Cardiac muscle cell (in vitro differentiated cells and primary cell): ENCODE data around the gene LMAN1L. TPM values are rescaled to one million over a fixed set of nuclear protein-coding genes. Genes with fewer than 3 reads are reported as not detected.

Experiments used
- DNase-seq, 2 donors: peaks; one replicate each; pipeline versions ENCODE4 v3.0.0 to v3.0.0-alpha.2; 2010 to 2017; ENCODE audit warnings: low read depth in 1 of 2, low spot score in 1 of 2
- H3K27ac ChIP-seq: fragments of 200-600 bp; sonication (generic); 2 replicates; pipeline ENCODE4 v1.5.1; 2016
- H3K27me3 ChIP-seq: fragments of 200-600 bp; sonication (generic); 2 replicates; pipeline ENCODE4 v1.6.0; 2016; ENCODE audit warnings: control low read depth
- H3K36me3 ChIP-seq: fragments of 200-600 bp; sonication (generic); 2 replicates; pipeline ENCODE4 v1.5.1; 2016; ENCODE audit warnings: control low read depth
- H3K4me1 ChIP-seq: fragments of 200-600 bp; sonication (generic); 2 replicates; pipeline ENCODE4 v1.8.1; 2017; ENCODE audit warnings: low read depth, mild to moderate bottlenecking, mixed run types
- H3K4me3 ChIP-seq: fragments of 200-600 bp; sonication (generic); 2 replicates; pipeline ENCODE4 v1.5.1; 2016; ENCODE audit warnings: mild to moderate bottlenecking
- H3K9me3 ChIP-seq: fragments of 200-600 bp; sonication (generic); 2 replicates; pipeline ENCODE4 v1.5.1; 2017; ENCODE audit warnings: low read depth, mild to moderate bottlenecking, control low read depth
- polyA plus RNA-seq: library from polyadenylated mRNA; unstranded; fragments of >200 nt; fragmentation: Nextera tagmentation; extraction: Ambion mirVana; gene quantifications from 2 replicates; pipeline ENCODE4 v1.2.1, GENCODE V29; 2016
- total RNA-seq: library from RNA; depleted of rRNA; stranded (reverse); fragments of >200 nt; gene quantifications from 2 replicates; pipeline ENCODE4 v1.2.3, GENCODE V29; 2016
- TF ChIP-seq, protein P1 (sequence below): IDR thresholded peaks from 2 replicates; pipeline ENCODE4 v1.5.1; 2012; ENCODE audit warnings: low read depth, mild to moderate bottlenecking, low read length

LMAN1L gene
- total and polyA plus RNA-seq, 2 experiments from 2014 or later = not detected

DNA sequence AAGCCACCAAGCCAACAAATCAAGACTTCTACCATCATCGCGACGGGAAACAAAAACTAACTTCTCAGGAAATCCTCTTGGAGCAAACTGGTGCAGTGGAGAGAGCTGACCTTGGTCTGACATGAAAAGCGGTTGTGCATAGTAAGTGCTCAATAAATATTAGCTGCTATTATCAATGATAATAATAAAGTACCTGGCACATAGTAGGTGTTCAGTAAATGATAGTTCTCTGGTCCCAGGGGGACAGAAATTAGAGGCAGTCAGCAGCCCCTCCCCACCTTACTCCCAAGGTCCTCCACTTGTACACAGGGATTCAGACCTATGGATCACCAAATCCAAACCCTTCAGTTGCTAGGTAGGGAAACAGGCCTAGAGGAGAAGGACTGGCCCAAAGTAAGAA lies 36.7 kb upstream of the LMAN1L start:
- Histone ChIP-seq H3K9me3 (no peaks in the 10 kb centered on the region), H3K27me3 (no peaks in the 10 kb centered on the region), H3K36me3 (no peaks in the 10 kb centered on the region), H3K4me1 (peaks cover 29% of the 10 kb centered on the region), H3K27ac (peak overlapping the region; percentile 81), H3K4me3 (no peak overlapping the region)
- TF ChIP-seq, protein P1, sequence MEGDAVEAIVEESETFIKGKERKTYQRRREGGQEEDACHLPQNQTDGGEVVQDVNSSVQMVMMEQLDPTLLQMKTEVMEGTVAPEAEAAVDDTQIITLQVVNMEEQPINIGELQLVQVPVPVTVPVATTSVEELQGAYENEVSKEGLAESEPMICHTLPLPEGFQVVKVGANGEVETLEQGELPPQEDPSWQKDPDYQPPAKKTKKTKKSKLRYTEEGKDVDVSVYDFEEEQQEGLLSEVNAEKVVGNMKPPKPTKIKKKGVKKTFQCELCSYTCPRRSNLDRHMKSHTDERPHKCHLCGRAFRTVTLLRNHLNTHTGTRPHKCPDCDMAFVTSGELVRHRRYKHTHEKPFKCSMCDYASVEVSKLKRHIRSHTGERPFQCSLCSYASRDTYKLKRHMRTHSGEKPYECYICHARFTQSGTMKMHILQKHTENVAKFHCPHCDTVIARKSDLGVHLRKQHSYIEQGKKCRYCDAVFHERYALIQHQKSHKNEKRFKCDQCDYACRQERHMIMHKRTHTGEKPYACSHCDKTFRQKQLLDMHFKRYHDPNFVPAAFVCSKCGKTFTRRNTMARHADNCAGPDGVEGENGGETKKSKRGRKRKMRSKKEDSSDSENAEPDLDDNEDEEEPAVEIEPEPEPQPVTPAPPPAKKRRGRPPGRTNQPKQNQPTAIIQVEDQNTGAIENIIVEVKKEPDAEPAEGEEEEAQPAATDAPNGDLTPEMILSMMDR = no peak
- no peak for DNase-seq

DNA sequence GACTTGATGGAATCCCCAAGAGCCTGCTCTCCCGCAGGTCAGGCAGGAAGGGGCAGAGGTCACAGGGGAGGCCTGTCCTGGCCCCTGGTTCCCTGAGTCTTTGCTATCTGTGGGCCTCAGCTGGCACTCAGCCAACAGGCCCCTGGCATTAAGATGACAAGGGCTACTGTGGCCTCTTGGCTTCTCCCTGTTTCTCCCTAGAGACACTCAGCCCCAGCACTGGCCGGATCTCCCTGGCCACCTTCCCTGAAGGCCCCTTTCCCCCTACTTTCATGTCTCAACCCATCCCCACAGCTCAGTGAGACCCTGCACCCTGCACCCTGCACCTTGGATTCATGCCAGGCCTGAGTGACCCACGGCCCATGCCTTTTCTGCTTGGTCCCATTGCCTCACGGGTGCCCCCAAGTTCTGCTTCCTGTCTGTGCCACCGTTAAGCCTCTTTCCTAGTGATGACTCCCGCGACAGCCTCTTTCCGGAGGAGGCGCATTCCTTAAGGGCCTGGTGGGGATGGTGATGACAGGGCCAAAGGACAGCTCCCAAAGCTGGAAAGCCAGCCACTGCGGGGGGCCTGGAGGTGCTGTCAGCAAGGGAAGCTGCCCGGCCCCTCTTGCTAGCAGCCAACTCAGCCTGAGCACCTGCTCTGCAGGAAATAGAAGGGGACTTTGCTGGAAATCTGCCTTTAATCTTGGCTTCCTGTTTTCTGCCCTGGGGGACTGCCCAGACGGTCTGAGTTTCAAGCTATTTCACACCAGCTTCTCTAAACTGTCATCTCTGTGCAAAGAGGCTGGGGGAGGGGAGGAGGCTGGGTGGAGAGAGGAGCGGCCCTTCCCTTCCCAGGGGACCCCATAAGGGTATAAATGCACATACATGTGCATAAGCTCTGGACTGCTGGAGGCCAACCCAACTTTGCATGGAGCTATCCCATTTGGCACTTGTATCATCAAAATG lies 35.5 kb upstream of the LMAN1L start:
- H3K4me3 ChIP-seq = no peak overlapping the region
- H3K27me3 ChIP-seq = no peaks in the 10 kb centered on the region
- TF ChIP-seq, protein P1 = no peak
- H3K27ac ChIP-seq = peak overlapping the region; percentile 81
- no peaks in the 10 kb centered on the region for H3K9me3 ChIP-seq
- peak; percentile 36 to 86 for DNase-seq
- H3K4me1 ChIP-seq = peaks cover 37% of the 10 kb centered on the region
- H3K36me3 ChIP-seq = no peaks in the 10 kb centered on the region

DNA sequence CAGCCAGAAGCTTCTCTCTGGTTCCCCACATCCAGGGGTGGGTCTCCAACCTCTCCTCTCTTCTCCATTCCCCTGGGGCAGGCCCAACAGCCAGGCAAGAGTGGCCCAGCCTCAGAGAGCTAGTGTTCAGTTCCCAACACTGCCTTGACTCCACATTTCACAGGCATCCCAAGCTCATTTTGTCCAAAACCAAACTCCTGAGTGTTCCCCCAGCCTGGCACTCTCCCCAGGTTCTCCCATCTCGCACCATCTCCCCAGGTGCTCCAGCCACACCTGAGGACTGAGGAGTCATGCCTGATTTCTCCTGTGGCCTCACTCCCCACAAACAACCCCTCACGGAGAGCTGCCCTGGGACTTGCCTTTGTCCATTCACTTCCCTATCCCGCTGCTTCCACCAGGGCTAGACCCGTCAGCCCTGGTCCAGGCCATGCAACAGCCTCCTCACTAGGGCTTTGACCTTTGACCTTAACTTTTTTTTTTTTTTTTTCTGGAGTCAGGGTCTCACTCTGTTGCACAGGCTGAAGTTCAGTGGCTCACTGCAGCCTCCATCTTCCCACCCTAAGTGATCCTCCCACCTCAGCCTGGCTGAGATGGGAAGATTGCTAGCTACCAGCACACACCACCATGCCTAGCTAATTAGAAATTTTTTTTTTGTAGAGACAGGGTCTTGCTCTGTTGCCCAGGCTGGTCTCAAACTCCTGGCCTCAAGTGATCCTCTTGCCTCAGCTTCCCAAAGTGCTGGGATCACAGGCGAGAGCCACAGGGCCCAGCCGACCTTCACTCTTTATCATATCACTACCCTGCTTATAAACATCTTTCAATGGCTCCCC lies 34.7 kb upstream of the LMAN1L start:
- peaks cover 37% of the 10 kb centered on the region for H3K4me1 ChIP-seq
- no peaks in the 10 kb centered on the region for H3K9me3 ChIP-seq
- peak overlapping the region; percentile 81 for H3K27ac ChIP-seq
- TF ChIP-seq, protein P1 = no peak
- no peak for DNase-seq
- H3K27me3 ChIP-seq = no peaks in the 10 kb centered on the region
- H3K36me3 ChIP-seq = no peaks in the 10 kb centered on the region
- H3K4me3 ChIP-seq = no peak overlapping the region

DNA sequence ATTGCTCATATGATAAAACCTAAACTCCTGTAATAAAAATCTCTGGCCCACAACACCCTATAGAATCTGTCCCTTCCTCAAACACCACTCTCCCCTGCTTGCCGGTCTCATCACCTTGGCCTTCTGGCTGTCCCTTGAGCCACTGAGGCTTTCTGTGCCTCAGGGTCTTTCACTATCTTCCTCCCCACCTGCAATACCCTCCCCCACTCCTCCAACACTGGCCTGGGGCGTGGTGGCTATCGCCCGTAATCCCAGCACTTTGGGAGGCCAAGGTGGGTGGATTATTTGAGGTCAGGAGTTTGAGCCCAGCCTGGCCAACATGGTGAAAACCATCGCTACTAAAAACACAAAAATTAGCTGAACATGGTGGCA lies 34.0 kb upstream of the LMAN1L start:
- Histone ChIP-seq H3K4me3 (no peak overlapping the region), H3K27me3 (no peaks in the 10 kb centered on the region), H3K36me3 (no peaks in the 10 kb centered on the region), H3K4me1 (peaks cover 43% of the 10 kb centered on the region), H3K9me3 (no peaks in the 10 kb centered on the region), H3K27ac (peak overlapping the region; percentile 47)
- DNase-seq = no peak
- TF ChIP-seq, protein P1 = no peak

DNA sequence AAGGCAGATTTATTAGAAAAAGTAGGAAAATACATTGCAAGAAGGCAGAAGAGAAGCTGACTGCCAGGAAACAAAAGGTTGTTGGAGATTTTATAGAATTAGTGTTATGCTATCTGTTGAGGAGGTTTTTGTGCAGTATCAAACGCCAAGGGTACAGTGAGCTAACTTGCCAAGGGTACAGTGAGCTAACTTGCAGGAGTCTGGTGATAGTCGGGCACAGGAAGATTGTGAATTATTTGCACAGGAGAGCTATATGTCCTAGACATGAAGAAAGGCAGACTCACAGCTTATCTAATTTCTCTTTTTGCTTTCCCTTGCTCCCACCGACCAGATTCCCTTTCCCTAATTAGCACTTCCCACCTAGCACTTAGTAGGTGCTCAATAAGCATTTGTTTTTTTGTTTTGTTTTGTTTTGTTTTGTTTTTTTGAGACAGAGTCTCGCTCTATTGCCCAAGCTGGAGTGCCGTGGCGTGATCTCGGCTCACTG lies 33.4 kb upstream of the LMAN1L start:
- Histone ChIP-seq H3K4me1 (peaks cover 44% of the 10 kb centered on the region), H3K9me3 (no peaks in the 10 kb centered on the region), H3K36me3 (no peaks in the 10 kb centered on the region), H3K27ac (no peak overlapping the region), H3K4me3 (no peak overlapping the region), H3K27me3 (no peaks in the 10 kb centered on the region)
- DNase-seq = no peak
- TF ChIP-seq, protein P1 = no peak
